Thyroid gland (tissue), 4 donors: ENCODE data around the gene FXYD1. TPM values are rescaled to one million over a fixed set of nuclear protein-coding genes. Genes with fewer than 3 reads are reported as not detected.

Experiments
- DNase-seq, 2 donors: peaks; one replicate each; pipeline ENCODE4 v3.0.0-alpha.2; 2019
- H3K27ac ChIP-seq, 3 donors: fragments of 200-600 bp; sonication (generic); 1 replicate in 2 of 3; 2 replicates in 1 of 3; pipeline ENCODE4 v1.5.1; 2016 to 2019; ENCODE audit warnings: mild to moderate bottlenecking in 1 of 3, moderate library complexity in 1 of 3
- H3K27me3 ChIP-seq: fragments of 200-600 bp; sonication (generic); one replicate; pipeline ENCODE4 v1.5.1; 2019
- H3K36me3 ChIP-seq, 2 donors: fragments of 200-600 bp; sonication (generic); one replicate each; pipeline ENCODE4 v1.5.1; 2016 to 2019
- H3K4me1 ChIP-seq, 2 donors: fragments of 200-600 bp; sonication (generic); one replicate each; pipeline ENCODE4 v1.5.1; 2017 to 2019
- H3K4me3 ChIP-seq, 3 donors: fragments of 200-600 bp; sonication (generic); replicated peaks in 1 of 3; 1 replicate in 2 of 3; 2 replicates in 1 of 3; pipeline ENCODE4 v1.5.1; 2016; ENCODE audit warnings: mild to moderate bottlenecking in 1 of 3
- H3K9me3 ChIP-seq: fragments of 200-600 bp; sonication (generic); one replicate; pipeline ENCODE4 v1.5.1; 2017
- POLR2A ChIP-seq, 2 donors: fragments of 450-650 bp; IDR thresholded peaks; one replicate each; pipeline ENCODE4 v1.6.1; 2017; ENCODE audit warnings: antibody characterized with exemption in 2 of 2, mild to moderate bottlenecking in 2 of 2, moderate library complexity in 1 of 2
- WGBS, 2 donors: methylation state at CpG; one replicate each; pipeline ENCODE4 v1.1.5; 2017; 5-methylcytosine and 5-hydroxymethylcytosine counted together
- intact Hi-C: fragments of 100-400 bp; cut with DNase I; formaldehyde crosslinking; loops from one replicate; pipeline ENCODE4 v1.15.1; 2023
- total RNA-seq, 4 donors: library from RNA; depleted of rRNA; stranded (reverse); fragments of >200 nt; gene quantifications; one replicate each; pipeline ENCODE4 v1.2.3, GENCODE V29; 2016
- TF ChIP-seq, protein P1 (sequence below), 6 experiments: fragments of 200-600 bp in 3 of 6; fragments of 450-650 bp in 3 of 6; sonication (generic) in 3 of 6; IDR thresholded peaks; one replicate each; pipeline ENCODE4 v1.5.1; 2016 to 2019; ENCODE audit warnings: antibody characterized with exemption in 6 of 6, mild to moderate bottlenecking in 2 of 6, inconsistent platforms in 1 of 6, moderate library complexity in 1 of 6

Gene FXYD1
- total RNA-seq, 4 donors from 2014 or later: 1.1 to 26.3 (median 8.8) TPM

DNA sequence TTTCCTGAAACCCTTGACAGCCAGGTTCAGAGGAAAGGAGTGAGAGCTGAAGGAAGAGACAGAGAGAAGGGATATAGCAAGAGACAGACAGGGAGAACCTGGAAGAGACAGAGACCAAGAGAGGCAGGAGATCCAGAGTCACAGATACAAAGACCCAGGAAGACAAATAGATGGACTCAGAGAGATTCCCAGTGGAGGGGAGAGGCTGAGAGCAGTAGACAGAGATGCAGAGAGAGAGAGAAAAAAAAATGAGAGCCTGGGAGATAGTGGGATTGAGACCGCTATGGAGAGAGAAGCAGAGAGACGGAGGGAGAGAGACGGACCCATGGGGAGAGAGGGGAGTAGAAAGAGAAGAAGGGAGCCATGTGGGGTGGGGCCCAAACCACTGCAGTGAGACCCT lies 5.2 kb downstream of the FXYD1 start:
- Histone ChIP-seq H3K27ac (no peak overlapping the region), H3K27me3 (no peaks in the 10 kb centered on the region), H3K4me1 (peaks cover 4 to 17% of the 10 kb centered on the region in 2 donors), H3K9me3 (no peaks in the 10 kb centered on the region), H3K4me3 (no peak overlapping the region), H3K36me3 (no peaks in the 10 kb centered on the region)
- TF ChIP-seq, protein P1, sequence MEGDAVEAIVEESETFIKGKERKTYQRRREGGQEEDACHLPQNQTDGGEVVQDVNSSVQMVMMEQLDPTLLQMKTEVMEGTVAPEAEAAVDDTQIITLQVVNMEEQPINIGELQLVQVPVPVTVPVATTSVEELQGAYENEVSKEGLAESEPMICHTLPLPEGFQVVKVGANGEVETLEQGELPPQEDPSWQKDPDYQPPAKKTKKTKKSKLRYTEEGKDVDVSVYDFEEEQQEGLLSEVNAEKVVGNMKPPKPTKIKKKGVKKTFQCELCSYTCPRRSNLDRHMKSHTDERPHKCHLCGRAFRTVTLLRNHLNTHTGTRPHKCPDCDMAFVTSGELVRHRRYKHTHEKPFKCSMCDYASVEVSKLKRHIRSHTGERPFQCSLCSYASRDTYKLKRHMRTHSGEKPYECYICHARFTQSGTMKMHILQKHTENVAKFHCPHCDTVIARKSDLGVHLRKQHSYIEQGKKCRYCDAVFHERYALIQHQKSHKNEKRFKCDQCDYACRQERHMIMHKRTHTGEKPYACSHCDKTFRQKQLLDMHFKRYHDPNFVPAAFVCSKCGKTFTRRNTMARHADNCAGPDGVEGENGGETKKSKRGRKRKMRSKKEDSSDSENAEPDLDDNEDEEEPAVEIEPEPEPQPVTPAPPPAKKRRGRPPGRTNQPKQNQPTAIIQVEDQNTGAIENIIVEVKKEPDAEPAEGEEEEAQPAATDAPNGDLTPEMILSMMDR (IDR thresholded peaks at IDR 0.05): no peak
- TF ChIP-seq POLR2A (IDR thresholded peaks at IDR 0.05): no peak
- 28 to 40% methylated on average over 3 of the region's 3 CpGs for WGBS, 2 donors
- intact Hi-C loops: no loop called here
- DNase-seq: no peak

DNA sequence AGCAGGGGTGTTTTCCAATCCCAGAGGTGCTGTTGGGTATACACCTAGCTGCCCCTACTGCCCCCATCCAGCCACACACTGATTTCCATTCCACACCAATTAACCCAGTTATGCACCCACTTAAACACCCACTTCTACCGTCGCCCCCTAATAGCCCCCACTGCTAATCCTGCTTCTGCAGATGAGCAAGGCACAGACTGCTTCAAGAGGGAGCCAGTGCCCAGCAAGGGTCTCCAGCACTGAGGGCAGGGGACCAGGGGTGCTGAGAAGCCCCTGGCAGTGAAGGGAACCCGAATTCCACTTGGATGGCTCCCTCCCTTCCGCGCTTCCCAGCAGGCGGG lies 5.6 kb downstream of the FXYD1 start:
- intact Hi-C loops: no loop called here

DNA sequence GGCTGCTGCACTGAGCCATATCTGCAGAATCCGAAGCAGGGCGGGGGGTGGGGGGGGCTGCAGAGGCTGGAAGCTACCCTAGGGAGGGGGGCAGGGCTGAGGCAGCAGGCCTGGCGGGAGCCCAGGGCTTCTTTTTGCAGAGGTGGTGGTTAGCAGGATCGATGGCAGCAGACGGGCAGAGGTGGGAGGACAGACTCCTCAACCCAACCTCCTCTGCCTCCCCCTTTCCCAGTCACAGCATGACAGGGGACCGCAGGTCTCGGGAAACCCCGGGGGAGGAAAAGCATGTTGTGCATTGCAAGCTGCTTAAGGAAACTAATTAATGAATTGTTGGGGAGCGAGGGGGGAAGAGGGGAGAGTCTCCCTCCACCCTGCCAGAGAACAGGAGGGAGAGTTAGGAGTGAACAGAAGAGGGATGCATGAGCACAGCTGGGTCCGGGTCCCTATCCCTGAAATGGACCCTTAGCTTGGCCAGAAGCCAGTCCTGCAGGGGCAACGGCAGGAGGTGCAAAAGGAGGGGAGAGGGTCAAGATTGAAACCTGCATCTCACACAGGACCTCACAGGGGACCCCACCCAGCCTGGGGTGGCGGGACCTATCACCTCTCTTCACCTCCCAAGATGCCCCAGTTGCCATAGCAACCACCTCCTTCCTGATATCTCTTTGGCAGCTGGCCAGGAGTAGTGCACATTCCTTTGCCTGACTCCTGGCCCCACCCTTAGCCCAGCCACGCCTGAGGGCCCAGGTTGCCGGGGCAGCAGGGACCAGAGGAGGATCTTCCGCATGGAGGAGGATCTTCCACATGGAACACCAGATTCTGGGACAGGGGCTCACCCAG lies 6.2 kb downstream of the FXYD1 start:
- H3K27ac ChIP-seq: no peak overlapping the region
- DNase-seq: peak in 1 of 2 donors; percentile 34
- no peaks in the 10 kb centered on the region for H3K27me3 ChIP-seq
- no peak overlapping the region for H3K4me3 ChIP-seq
- TF ChIP-seq, protein P1 (IDR thresholded peaks at IDR 0.05): no peak
- TF ChIP-seq POLR2A (IDR thresholded peaks at IDR 0.05): no peak
- no peaks in the 10 kb centered on the region for H3K9me3 ChIP-seq
- H3K4me1 ChIP-seq: peaks cover 4 to 17% of the 10 kb centered on the region in 2 donors
- intact Hi-C loops: no loop called here
- H3K36me3 ChIP-seq: no peaks in the 10 kb centered on the region
- 9 to 18% methylated on average over 11 to 14 of the region's 15 CpGs for WGBS, 2 donors

More for the DNA sequence above, 5.6 kb downstream of the FXYD1 start:
- no peak overlapping the region for H3K4me3 ChIP-seq
- H3K27me3 ChIP-seq: no peaks in the 10 kb centered on the region
- H3K36me3 ChIP-seq: no peaks in the 10 kb centered on the region
- 14 to 29% methylated on average over 2 to 3 of the region's 6 CpGs for WGBS, 2 donors
- H3K4me1 ChIP-seq: peaks cover 4 to 17% of the 10 kb centered on the region in 2 donors
- DNase-seq: no peak
- H3K9me3 ChIP-seq: no peaks in the 10 kb centered on the region
- TF ChIP-seq, protein P1 (IDR thresholded peaks at IDR 0.05): no peak
- no peak for TF ChIP-seq POLR2A (IDR thresholded peaks at IDR 0.05)
- no peak overlapping the region for H3K27ac ChIP-seq

DNA sequence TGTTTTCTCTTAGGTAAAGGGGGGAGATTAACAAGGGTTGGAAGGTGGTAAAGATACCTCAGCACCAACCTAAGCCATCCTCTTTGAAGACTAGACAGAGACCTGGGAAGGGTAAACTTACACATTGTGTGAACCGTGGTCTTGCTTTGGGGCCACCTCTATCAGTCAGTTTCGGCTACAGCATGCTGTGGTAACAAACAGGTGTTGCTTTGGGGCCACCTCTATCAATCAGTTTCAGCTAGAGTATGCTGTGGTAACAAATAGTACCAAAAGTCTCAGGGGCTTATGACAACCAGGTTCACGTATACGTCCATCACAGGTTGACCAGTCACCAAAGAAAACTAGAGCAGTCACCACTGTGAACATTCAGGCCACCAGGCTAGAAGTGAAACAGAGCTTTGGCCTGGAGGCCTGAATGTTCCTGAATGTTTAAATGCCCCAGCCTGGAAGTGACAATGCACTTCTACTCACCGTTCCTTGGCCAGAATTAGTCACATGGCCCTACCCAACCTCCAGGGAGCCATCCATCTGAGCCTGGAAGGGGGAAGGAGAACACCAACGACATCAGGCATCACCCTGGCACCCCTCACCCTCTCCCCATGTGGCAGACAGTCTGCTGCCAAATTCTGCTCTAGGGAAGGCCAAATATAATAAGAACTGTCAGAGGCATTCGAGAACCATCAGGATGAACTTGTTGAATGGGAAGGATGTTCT lies 8.3 kb downstream of the FXYD1 start:
- no peak for DNase-seq
- H3K36me3 ChIP-seq: no peaks in the 10 kb centered on the region
- TF ChIP-seq POLR2A (IDR thresholded peaks at IDR 0.05): no peak
- TF ChIP-seq, protein P1 (IDR thresholded peaks at IDR 0.05): no peak
- intact Hi-C loops: no loop called here
- H3K27ac ChIP-seq: no peak overlapping the region
- H3K27me3 ChIP-seq: no peaks in the 10 kb centered on the region
- WGBS, 2 donors: 78 to 83% methylated on average over 7 of the region's 7 CpGs
- no peak overlapping the region for H3K4me3 ChIP-seq
- peaks cover 0 to 11% of the 10 kb centered on the region in 2 donors for H3K4me1 ChIP-seq
- no peaks in the 10 kb centered on the region for H3K9me3 ChIP-seq

DNA sequence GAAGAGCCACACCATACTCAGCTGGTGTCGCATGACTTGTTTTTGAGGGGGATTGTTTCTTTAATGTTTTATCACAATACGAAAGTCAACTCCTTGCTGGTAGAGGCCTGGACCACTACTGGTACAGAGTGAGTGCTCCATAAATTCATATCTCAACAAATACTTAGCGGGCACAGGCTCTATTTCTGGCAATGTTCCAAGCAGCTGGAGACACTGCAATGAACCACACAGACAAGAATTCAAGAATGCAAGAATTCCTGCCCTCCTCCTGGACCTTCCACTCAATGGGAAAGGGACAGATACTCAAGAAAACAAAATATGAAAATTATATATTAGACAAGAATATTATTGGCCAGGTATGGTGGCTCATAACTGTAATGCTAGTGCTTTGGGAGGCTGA lies 10.8 kb downstream of the FXYD1 start:
- Histone ChIP-seq H3K4me3 (no peak overlapping the region), H3K27me3 (no peaks in the 10 kb centered on the region), H3K36me3 (no peaks in the 10 kb centered on the region), H3K4me1 (peaks cover 5 to 11% of the 10 kb centered on the region in 2 donors), H3K27ac (no peak overlapping the region), H3K9me3 (no peaks in the 10 kb centered on the region)
- no peak for TF ChIP-seq POLR2A (IDR thresholded peaks at IDR 0.05)
- TF ChIP-seq, protein P1 (IDR thresholded peaks at IDR 0.05): no peak
- no peak for DNase-seq
- intact Hi-C loops: no loop called here
- 76 to 77% methylated on average over 3 of the region's 3 CpGs for WGBS, 2 donors
